ENCODE data around the gene ZC3H4. TPM values are rescaled to one million over a fixed set of nuclear protein-coding genes. Genes with fewer than 3 reads are reported as not detected.

Gene ZC3H4
- total and polyA plus RNA-seq, 2 of the 8 experiments (the other 6 are each of a cell fraction or from before 2014, with no cell fraction given): 6.6 to 92.0 TPM

- TF ChIP-seq E2F6 (IDR thresholded peaks at IDR 0.05): peak; percentile 92
- TF ChIP-seq ASH2L (IDR thresholded peaks at IDR 0.05; ENCODE audit: low read length): peak; percentile 51
- no peak for TF ChIP-seq EP300 (IDR thresholded peaks at IDR 0.05; ENCODE audit: borderline replicate concordance in 1 of 2, low read depth in 2 of 2, low read length in 2 of 2)
- TF ChIP-seq CBX8 (IDR thresholded peaks at IDR 0.05; ENCODE audit: borderline replicate concordance, low read depth, low read length): no peak
- TF ChIP-seq MAX (IDR thresholded peaks at IDR 0.05): peak; percentile 35
- peak; percentile 95 for TF ChIP-seq KDM4A (IDR thresholded peaks at IDR 0.05; ENCODE audit: low read depth, low read length, severe bottlenecking)
- 0 out of 4 replicates have a peak, but pooled peaks of 1 of the 2 experiments have one; percentile 44 for TF ChIP-seq HDAC2 (IDR thresholded peaks at IDR 0.05; ENCODE audit: borderline replicate concordance in 1 of 2, low read depth in 2 of 2, low read length in 2 of 2)
- no peak for TF ChIP-seq ATF2 (IDR thresholded peaks at IDR 0.05; ENCODE audit: low read length)
These were observed 65.7 kb downstream of the ZC3H4 start (continued) for GRCh38 chr19:47047763-47048405.
